A172 (cell line): ENCODE measurements around the gene SAAL1. TPM values are rescaled to one million over a fixed set of nuclear protein-coding genes. Genes with fewer than 3 reads are reported as not detected.

ENCODE experiments used
- DNase-seq: peaks from one replicate; pipeline ENCODE4 v3.0.0-alpha.2; 2015; ENCODE audit warnings: low spot score
- total RNA-seq: library from RNA; depleted of rRNA; stranded (reverse); fragments of >200 nt; shearing (Covaris generic); gene quantifications from 2 replicates; pipeline ENCODE4 v1.2.3, GENCODE V29; 2014; rRNA removed

SAAL1 gene
- total RNA-seq, 1 experiment from 2014 or later: 56.0 TPM

DNA sequence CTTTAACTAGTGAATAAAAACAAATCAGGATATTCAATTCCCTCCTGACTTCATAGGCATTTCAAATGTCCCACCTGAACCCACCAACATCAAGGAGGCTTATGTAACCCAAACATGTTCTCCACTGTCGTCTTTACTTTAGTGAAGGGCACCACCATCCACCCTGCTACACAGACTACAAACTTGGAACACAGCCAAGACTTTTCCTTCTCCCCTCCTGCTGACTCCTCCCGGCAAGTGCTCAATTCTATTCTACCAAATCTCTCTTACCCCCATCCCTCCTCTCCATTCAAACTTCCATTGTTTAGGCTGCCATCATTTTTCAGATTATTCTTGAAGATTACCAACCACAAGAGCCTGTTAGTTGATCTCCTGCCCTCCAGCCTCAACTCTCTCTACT lies 24.3 kb downstream of the SAAL1 start:
- DNase-seq: no peak

DNA sequence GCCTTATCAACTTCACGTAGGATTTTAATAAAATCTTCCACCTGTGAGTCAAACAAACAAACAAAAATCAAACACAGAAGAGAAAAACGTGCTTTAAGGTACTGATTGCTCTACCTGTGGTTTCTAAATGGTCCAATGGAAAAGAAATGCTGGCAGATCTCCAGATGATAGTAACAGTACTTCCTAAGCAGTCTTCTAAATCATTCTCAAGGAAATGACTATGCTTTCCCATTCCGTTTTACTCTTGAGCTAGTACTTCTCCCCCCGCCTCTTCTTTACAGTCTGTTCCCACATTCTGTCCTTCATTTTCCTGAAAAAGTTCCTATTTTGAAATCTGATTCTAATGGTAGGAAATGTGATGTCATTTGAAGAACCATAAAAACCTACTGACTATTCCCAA lies 25.4 kb downstream of the SAAL1 start:
- DNase-seq: no peak

DNA sequence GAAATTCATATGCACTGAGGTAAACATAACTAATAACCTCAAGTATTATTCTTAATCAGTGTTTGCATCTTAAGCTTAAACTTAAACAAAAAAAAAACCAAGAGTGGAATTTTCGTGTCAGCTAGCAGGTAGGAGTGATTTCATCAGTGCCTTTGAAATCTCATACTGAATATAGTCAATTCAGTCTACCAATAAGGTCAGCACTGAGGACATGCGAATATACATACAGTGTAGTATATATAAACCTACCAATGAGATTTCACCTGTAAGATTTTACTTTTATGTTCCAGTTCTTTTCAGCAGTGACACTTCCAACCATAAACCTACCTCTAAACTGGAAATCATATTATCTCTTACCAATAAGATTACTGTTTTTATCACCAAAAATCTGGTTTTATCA lies 27.0 kb downstream of the SAAL1 start:
- no peak for DNase-seq

DNA sequence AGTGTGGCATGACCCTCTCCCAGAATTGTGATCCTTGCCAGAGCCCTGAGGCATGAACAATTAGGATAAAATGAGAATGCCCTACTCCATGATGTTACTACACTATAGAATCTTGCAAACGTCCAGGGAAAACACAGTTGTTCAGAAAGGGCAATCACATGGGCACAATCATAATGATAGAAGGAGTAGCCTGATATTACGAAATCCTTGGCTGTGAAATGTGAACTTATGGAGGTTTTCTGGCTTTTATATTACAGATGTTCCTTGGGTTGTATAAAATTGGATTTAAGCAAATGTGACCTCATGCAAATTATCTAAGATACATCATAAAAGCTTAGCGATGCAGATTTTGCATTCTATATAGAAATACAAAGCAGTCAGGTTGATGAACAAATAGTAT lies 30.4 kb downstream of the SAAL1 start:
- no peak for DNase-seq

DNA sequence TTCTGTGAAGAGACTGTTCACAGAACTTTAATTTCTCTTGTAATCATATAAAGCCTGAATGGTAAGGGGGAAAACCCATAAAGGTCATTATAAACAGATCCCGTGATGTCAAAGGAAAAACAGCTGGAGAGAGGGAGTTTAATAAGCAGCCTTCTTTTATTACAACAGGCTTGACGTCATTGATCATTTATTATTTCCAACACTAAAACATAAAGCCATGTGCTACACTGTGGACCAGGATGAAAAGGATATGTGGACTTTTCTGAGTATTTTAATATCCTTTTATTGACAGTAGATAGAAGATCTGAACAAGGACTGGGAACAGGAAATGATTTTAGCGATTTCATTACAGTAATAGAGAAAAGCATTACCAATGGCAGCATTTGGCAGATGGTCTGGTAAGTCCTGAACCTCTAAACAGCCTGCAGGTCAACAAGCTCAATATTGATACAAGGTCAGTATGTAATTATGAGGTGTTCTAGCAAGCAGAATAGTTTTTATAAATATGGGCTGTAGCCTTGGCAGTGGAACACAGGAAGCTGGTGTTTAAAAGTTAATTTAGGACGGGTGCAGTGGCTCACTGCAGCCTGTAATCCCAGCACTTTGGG lies 34.7 kb downstream of the SAAL1 start:
- no peak for DNase-seq

DNA sequence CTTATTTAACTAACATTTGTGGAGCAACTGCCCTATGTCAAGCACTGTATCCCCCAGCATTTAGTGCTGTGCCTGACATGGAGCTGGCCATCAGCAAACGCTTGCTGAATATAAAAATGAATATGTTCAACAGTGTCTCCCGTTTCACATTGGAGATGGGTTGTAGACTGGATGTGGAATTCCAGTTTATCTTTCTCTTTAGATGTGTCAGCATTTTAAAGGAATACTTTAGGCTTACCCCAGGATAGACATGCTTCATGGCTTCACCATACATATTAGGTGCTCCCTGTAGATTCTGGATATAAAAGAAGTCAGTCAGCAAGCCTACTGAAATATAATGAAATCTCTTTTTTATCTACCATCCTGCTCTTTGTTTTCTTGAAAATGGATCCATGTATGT lies 38.5 kb downstream of the SAAL1 start:
- no peak for DNase-seq

DNA sequence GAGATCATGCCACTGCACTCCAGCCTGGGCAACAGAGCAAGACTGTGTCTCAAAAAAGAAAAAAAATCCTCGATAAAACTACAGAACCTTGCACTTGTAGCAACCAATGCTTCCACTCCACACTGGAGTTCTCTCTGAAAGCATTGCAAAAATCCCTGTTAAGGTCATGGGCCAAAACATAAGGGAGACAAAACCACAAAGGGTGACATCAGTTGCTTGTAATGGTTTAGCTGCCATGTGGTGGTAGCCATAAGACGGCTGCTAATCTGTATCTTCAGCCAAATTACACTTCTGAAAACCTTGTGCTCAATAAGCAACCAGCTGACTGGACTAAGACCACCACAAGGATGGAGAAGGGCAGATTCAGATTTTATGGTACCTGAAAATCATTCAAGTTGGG lies 39.3 kb downstream of the SAAL1 start:
- no peak for DNase-seq

DNA sequence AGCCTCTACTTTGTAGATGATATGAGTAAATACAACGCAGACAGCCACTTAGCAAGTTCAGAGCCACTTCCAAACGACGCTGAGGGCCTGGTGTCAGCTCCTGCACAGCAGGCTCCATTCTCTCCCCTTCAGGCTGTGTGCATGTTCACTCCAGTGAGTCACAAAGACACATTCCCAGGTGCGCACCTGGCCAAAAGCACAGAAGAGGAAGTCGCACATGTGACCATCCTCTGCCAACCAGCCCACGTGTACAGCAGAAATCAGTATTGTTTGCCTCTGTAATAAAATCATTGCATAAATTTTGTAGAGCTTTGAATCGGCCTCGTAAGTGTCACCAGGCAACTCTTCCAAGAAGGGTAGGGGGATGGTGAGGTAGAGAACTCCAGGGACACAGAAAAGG lies 40.3 kb downstream of the SAAL1 start:
- no peak for DNase-seq

DNA sequence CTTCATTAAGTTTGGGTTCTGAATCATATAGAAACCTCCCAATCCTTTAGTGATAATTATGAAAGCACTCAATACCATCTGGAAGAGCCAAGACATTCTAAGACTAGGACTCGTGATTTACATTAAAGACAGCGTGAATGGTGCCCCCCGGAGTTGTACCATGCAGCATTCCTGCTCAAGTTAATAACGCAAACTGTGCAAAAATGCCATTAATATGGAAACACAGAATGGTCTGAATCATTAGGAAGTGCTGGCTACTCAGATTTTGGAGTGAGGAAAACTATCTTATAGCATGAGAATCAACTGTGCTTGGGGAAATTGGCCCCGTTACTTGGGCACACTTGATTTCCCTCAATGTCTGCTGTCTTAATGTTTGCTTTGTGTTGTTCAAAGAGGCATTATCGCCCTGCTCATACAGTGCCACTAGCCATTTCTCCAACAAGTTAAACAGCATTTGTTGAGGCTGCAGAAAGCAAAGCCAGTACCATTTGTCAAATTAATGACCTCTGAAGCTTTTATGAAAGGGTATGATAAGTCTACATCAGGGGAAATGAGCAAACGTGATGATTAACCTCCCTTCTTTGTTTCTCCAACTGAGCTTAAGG lies 41.3 kb downstream of the SAAL1 start:
- DNase-seq: no peak

DNA sequence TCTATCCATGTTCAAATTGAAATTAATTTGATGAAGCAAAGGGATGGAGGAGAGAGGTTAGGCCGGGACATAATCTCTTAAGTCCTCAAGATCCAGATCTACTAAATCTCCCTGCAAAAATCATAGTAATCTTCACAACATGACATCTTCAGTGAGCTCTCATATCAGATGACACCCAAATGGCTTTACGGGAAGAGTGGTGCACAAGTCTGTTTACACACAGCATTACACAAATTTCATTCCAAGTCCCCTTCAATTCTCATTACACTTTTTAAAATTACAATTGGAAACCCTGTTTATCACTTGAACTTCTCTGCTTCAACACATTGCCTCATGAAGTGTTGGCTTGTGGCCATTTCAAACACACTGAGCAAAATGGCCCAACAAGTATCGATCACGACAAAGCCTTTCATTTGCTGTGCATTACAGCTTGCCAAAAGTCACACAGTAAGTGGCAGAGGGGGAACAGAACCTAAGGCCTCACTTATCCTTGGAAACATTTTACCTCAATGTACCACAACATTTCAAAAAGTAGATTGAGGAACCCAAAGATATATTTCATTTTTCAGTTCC lies 41.9 kb downstream of the SAAL1 start:
- no peak for DNase-seq

DNA sequence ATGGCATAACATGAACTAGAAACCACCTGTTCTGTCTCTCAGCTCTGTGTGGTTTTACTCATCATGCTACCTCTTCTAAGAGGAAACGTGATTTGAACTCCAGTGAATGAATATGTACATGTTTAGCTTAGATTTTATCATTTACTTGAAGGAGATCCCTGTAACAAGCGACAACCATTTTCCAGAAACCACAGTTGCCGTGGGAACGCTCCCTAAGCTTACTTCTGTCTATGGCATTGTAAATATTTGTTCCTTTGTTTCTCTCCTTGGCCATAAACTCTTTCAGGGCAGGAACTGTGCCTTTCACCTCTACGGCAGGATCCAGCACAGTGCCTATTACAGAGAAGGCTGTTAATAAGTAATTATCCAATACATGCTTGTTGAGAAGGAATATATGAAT lies 42.8 kb downstream of the SAAL1 start:
- DNase-seq: no peak

DNA sequence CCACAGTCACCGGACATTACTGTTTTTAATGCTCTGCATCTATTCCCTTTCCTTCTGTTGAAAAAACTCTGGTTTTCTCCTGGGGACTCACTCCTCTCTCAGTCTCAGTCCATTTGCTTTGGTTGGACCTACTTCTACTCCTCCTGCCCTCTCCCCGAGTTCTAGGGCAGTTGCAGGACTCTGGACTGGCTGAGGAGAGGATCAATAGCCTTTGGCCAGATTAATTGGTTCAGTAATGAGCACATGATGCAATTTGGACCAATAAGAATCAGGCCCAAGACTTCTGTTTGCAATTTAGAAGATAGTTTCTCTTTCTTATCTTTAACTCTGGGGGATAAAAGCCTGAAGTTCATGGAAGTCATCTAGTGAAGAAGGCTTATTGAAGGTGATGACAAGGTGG lies 44.5 kb downstream of the SAAL1 start:
- no peak for DNase-seq

DNA sequence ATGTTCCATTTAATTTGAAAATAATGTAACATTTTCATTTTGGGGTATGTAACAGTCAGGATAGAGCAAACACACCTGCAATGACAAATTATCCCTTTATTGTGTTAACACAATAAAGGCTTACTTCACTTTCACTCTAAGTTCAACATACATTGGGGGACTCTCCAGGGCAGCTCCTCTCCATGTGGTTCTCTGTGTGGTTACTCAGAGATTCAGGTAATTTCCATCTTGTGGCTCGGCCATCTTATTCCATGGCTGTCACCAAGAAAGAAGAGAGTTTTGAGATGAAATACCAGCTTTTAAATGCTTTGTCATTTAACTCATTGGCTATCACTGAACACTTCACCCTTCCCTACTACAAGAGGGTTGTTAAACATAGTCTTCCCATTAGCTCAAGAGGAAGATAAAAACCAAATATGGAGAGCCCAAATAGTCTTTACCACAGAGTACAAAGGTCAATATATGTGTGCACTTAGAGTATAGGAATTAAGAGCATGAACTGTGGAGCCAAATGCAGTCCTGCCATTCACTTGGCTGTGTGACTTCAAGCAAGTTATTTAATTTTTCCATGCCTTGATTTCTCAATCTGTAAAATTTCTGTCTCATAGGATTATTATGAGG lies 49.2 kb downstream of the SAAL1 start:
- DNase-seq: no peak

DNA sequence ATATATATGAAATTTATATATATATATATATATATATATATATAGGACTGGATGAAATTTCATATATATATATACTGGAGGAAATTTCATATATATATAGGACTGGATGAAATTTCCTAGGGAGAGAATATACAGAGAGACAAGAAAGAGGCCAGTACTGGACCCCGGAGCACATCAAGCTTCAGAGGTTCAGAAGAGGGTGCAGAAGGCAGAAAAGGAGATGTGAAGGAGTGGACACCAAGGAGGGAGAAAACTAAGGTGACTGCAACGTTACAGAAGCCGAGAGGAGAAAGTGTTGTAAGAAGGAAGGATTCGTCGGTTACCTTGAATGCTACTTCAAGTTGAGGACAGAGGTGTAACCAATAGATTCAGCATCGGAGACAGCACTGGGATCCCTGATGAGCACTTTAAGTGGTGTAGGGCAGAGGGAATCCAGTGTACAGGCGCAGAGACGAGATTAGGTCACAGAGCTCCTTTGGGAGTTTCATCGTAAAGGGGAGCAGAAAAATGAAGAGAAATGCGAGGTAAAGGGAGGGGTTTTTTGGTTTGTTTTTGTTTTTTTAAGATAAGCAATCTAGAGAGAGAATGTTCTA lies 51.3 kb downstream of the SAAL1 start:
- DNase-seq: no peak

DNA sequence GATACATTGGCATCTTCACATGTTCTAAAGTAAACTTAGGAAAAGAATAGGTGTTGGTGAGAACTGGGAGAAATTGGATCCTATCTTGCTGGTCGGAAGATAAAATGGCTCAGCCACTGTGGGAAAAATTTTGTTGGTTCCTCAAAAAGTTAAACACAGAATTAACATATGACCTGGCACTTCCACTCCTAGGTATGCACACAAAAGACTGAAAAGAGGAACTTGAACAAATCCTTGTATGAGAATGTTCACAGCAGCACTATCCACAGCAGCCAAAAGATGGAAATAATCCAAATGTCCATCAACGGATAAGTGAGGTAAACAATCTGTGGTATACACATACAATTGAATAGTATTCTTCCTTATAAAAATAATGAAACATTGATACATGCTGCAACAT lies 55.0 kb downstream of the SAAL1 start:
- DNase-seq: no peak

DNA sequence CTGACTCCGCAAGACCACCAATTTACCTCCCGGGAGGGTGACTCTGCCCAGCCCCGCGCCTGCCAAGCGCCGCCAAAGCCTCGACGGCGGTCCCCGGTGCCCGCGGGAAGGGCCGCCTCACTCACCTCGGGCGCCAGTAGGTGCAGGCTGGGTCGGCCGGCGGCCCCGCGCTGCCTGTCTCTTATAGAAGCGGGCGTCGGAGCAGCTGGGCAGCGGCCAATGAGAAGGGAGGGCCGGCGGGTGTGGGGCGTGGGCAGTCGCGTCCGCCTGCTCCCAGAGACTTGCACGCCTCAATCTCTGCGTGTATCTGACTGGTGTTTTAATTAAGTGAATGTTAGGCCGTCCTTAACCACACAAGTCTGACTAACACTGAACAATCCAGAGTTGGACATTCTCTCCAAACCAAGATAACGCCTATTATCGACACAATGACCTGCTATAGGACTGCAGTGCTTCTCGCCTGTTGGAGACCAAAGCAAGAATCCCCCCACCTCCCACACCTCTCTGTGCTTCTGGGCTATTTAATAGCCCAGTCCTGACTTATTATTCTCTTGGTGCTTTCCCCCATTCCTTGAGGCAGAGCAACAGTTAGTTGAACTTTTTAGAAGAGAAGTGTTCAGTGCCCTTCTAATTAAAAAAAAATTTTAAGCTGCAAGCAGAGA lies 59.6 kb downstream of the SAAL1 start, which contains the start of gene TPH1:
TPH1 (minus strand) TSS at position 154 of the 662 bp plus-strand sequence. CDS start 5,507 bp downstream, outside the sequence.
- peak; percentile 9 for DNase-seq

DNA sequence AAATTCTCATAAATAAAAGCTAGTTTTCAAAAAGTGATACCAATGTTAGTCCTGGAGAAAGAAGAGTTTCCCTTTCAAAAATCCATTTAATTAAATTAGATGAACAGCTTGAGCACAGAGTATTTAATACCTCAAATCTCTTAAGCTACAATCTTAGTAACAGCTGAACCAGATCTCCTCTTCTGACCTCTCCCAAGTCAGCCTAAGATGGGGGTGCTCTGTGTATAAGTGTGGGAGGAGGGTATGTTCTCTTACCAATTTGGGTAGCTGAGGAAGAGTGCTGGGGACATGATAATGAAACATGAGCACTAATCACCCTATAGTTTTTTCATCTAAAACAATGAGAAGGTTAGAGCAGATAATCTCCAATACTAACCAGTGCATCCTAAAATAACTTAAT lies 69.4 kb downstream of the SAAL1 start:
- no peak for DNase-seq

Other genes with a start within 250 kb of the SAAL1 start
- 25.7 and 26.1 TPM in 2 replicates for gene SERGEF, start 93.0 kb downstream of the SAAL1 start, total RNA-seq
- gene TPH1, start 59.8 kb downstream of the SAAL1 start, total RNA-seq: not detected in 2 replicates
- gene MRGPRX3, start 26.5 kb upstream of the SAAL1 start, total RNA-seq: not detected in 2 replicates
- not detected in 2 replicates for gene MRGPRX4, start 66.8 kb upstream of the SAAL1 start, total RNA-seq
- gene SAA4, start 130.7 kb upstream of the SAAL1 start, total RNA-seq: 0.43 TPM in 1 of 2 replicates, not detected in the other
- gene SAA2, start 142.6 kb upstream of the SAAL1 start, total RNA-seq: 4.9 and 12.9 TPM in 2 replicates
- 60.9 and 71.0 TPM in 2 replicates for gene SAA1, start 160.2 kb upstream of the SAAL1 start, total RNA-seq
- gene HPS5, start 216.1 kb upstream of the SAAL1 start, total RNA-seq: 60.3 and 66.2 TPM in 2 replicates
- 140 and 164 TPM in 2 replicates for gene GTF2H1, start 216.5 kb upstream of the SAAL1 start, total RNA-seq